Measurements from ENCODE around the gene ACIN1. TPM values are rescaled to one million over a fixed set of nuclear protein-coding genes. Genes with fewer than 3 reads are reported as not detected.
A peak's percentile ranks its signal among the peaks of the same experiment; 100 is the strongest.

The ACIN1 gene
- total RNA-seq, 1 donor from 2014 or later = 263 TPM

GRCh38 chr14:23034498-23035302 lies 60.2 kb downstream of the ACIN1 start, which contains the start of gene PSMB5:
PSMB5 (minus strand) TSS chr14:23034900; CDS start chr14:23034881, 19 bp downstream.
- intact Hi-C loops (cut with micrococcal nuclease) = loop anchor here (1.0 to 2.0 kb wide), 9 partner anchors 24 to 268 kb away; partner anchors contain the start of genes ACIN1, C14orf119, HAUS4 and OXA1L
- ATAC-seq (ENCODE audit: low read depth) (peak; percentile 93), DNase-seq (peak; percentile 67)
- Mint-ChIP-seq H3K4me1 (peaks cover 29% of the 10 kb centered on the region), H3K4me3 (peak within 1 kb of the TSS; percentile 84), H3K27me3 (no peaks in the 10 kb centered on the region), H3K36me3 (ENCODE audit: low read depth) (peaks cover 32% of the 10 kb centered on the region), H3K9me3 (no peaks in the 10 kb centered on the region), H3K27ac (peak within 1 kb of the TSS; percentile 96)
- no peak for TF ChIP-seq CTCF (IDR thresholded peaks at IDR 0.05)
- ChIA-PET POLR2A (interaction anchor here (0.5 to 1.6 kb wide), 14 partner anchors 11 to 478 kb away, joined by 3 to 10 read pairs (median 4); partner anchors contain the start of genes CDH24 and PRMT5), CTCF (interaction anchor here (0.8 to 2.1 kb wide), 3 partner anchors 11 to 464 kb away, joined by 3 to 6 read pairs (median 3); no protein-coding TSS in a partner anchor)

GRCh38 chr14:23033801-23034497 lies 61.0 kb downstream of the ACIN1 start:
- Mint-ChIP-seq H3K9me3 (no peaks in the 10 kb centered on the region), H3K4me3 (peak overlapping the region; percentile 84), H3K27me3 (no peaks in the 10 kb centered on the region), H3K27ac (peak overlapping the region; percentile 96), H3K4me1 (peaks cover 34% of the 10 kb centered on the region), H3K36me3 (ENCODE audit: low read depth) (peaks cover 38% of the 10 kb centered on the region)
- ChIA-PET POLR2A (interaction anchor here (0.6 to 2.2 kb wide), 13 partner anchors 10 to 477 kb away, joined by 3 to 11 read pairs (median 4); partner anchors contain the start of genes CDH24 and PRMT5), CTCF (interaction anchor here (0.8 to 2.1 kb wide), 4 partner anchors 24 to 463 kb away, joined by 3 to 6 read pairs (median 4); no protein-coding TSS in a partner anchor)
- ATAC-seq (ENCODE audit: low read depth) (peak; percentile 1), DNase-seq (no peak)
- no peak for TF ChIP-seq CTCF (IDR thresholded peaks at IDR 0.05)
- intact Hi-C loops (cut with micrococcal nuclease) = loop anchor here (1.0 to 2.0 kb wide), 5 partner anchors 27 to 268 kb away; partner anchors contain the start of genes ACIN1, C14orf119, HAUS4 and OXA1L

- no peaks in the 10 kb centered on the region for H3K27me3 Mint-ChIP-seq
- intact Hi-C loops (cut with micrococcal nuclease) = no loop called here
- TF ChIP-seq CTCF (IDR thresholded peaks at IDR 0.05) = no peak
- no peaks in the 10 kb centered on the region for H3K9me3 Mint-ChIP-seq
- POLR2A ChIA-PET = interaction anchor here (2.2 kb wide), 1 partner anchor 26 kb away, joined by 11 read pairs; no protein-coding TSS in a partner anchor
- H3K4me3 Mint-ChIP-seq = peak overlapping the region; percentile 84
- peaks cover 38% of the 10 kb centered on the region for H3K4me1 Mint-ChIP-seq
- ATAC-seq (ENCODE audit: low read depth) (no peak), DNase-seq (no peak)
- CTCF ChIA-PET = interaction anchor here (0.8 to 2.1 kb wide), 3 partner anchors 25 to 47 kb away, joined by 3 to 6 read pairs (median 4); no protein-coding TSS in a partner anchor
- H3K27ac Mint-ChIP-seq = peak overlapping the region; percentile 96
- peaks cover 43% of the 10 kb centered on the region for H3K36me3 Mint-ChIP-seq (ENCODE audit: low read depth)
Measured at GRCh38 chr14:23033251-23033727, 61.6 kb downstream of the ACIN1 start.

GRCh38 chr14:23030936-23031335 lies 64.0 kb downstream of the ACIN1 start:
- peaks cover 38% of the 10 kb centered on the region for H3K4me1 Mint-ChIP-seq
- no peak overlapping the region for H3K27ac Mint-ChIP-seq
- H3K4me3 Mint-ChIP-seq = no peak overlapping the region
- CTCF ChIA-PET = interaction anchor here (1.0 kb wide), 1 partner anchor 38 kb away, joined by 3 read pairs; no protein-coding TSS in a partner anchor
- H3K27me3 Mint-ChIP-seq = no peaks in the 10 kb centered on the region
- no peak for ATAC-seq (ENCODE audit: low read depth)
- no peak for DNase-seq
- H3K9me3 Mint-ChIP-seq = no peaks in the 10 kb centered on the region
- H3K36me3 Mint-ChIP-seq (ENCODE audit: low read depth) = peaks cover 56% of the 10 kb centered on the region
- intact Hi-C loops (cut with micrococcal nuclease) = no loop called here
- POLR2A ChIA-PET = interaction anchor here (0.7 kb wide), 2 partner anchors 23 to 168 kb away, joined by 3 to 6 read pairs; no protein-coding TSS in a partner anchor
- TF ChIP-seq CTCF (IDR thresholded peaks at IDR 0.05) = no peak

Data from activated B cell treated with CpG ODN at 0.5 μM for 24 hours (primary cell).